ENCODE data around the gene TMEM40. TPM values are rescaled to one million over a fixed set of nuclear protein-coding genes. Genes with fewer than 3 reads are reported as not detected.
A peak's percentile ranks its signal among the peaks of the same experiment; 100 is the strongest.

TMEM40 gene
- total and polyA plus RNA-seq, 9 of the 15 experiments (the other 6 are each of a cell fraction or from before 2014, with no cell fraction given): 0.11 to 0.31 (median 0.14) TPM; not detected in 6

GRCh38 chr3:12796171-12797123, 37.4 kb upstream of the TMEM40 start, which contains the start of gene CAND2 (continued):
- TF ChIP-seq ZNF740 (CRISPR knock-in tag; IDR thresholded peaks at IDR 0.05) (peak; percentile 44), ZNF740 (tag; IDR thresholded peaks at IDR 0.05) (no peak), ATF6 (CRISPR knock-in tag; IDR thresholded peaks at IDR 0.05) (peak; percentile 54; the same call in 1 of the 2 replicates), WHSC1 (IDR thresholded peaks at IDR 0.05; ENCODE audit: low read length) (no peak), ZNF431 (CRISPR knock-in tag; IDR thresholded peaks at IDR 0.05) (peak; percentile 50; the same call in 1 of the 2 replicates), RFX7 (CRISPR knock-in tag; IDR thresholded peaks at IDR 0.05) (no peak), RBBP5 (IDR thresholded peaks at IDR 0.05; ENCODE audit: borderline replicate concordance, insufficient read depth, low read length, poor library complexity, severe bottlenecking) (peak; percentile 68), MBD2 (IDR thresholded peaks at IDR 0.05; ENCODE audit: borderline replicate concordance, low read depth) (no peak), ZNF316 (IDR thresholded peaks at IDR 0.05) (no peak), RUNX1 (IDR thresholded peaks at IDR 0.05; ENCODE audit: low read depth) (no peak), TEAD1 (CRISPR knock-in tag; IDR thresholded peaks at IDR 0.05) (peak in 1 of 2 experiments; percentile 83; a peak in 1 of 4 replicates), SP1 (CRISPR knock-in tag; IDR thresholded peaks at IDR 0.05) (peak; percentile 81), HES1 (IDR thresholded peaks at IDR 0.05; ENCODE audit: low read depth) (no peak), ZHX1 (conservative IDR thresholded peaks at IDR 0.05; ENCODE audit: low read length) (peak; percentile 43; the same call in 1 of the 2 replicates), THAP12 (CRISPR knock-in tag; IDR thresholded peaks at IDR 0.05) (0 out of 2 replicates have a peak, but pooled peaks have one; percentile 4), PCBP1 (IDR thresholded peaks at IDR 0.05; ENCODE audit: low read depth, low read length, poor library complexity, severe bottlenecking) (peak; percentile 1)
